ENCODE results near the gene NTM.

NTM gene

DNA sequence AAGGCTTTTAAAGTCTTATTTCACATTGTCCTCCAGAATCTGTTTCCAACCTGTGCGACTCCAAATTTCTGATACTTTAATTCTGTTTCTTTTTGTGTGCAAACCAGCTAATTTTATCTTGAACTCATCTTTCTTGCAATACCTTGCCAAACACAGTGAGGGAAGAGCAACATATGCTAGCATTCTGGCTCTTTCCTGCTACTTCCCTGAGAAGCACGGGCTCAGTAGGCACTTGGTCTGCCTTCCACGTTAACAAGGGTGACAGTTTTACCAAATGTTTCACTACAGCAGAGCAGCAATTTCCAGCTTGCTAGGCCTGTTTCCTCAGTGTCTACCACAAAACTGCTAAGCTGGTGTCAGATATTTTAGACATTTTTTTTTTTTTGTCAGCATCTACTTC is 405.8 kb downstream of the NTM start:
- Histone ChIP-seq H3K9ac (ENCODE audit: low read depth, low read length, poor library complexity, severe bottlenecking) (no peak overlapping the region), H2AFZ (ENCODE audit: low read length) (no peak overlapping the region), H3K4me1 (ENCODE audit: insufficient read depth, low read length, poor library complexity, severe bottlenecking) (no peaks in the 10 kb centered on the region), H3K36me3 (ENCODE audit: insufficient read depth, low read length) (no peaks in the 10 kb centered on the region), H3K9me3 (ENCODE audit: insufficient read depth, low read depth, low read length) (no peaks in the 10 kb centered on the region), H3K9me2 (replicated peaks; ENCODE audit: low read depth, low read length) (no peaks in the 10 kb centered on the region), H3K4me3 (ENCODE audit: low read length, poor library complexity, severe bottlenecking) (no peak overlapping the region), H3K4me2 (ENCODE audit: low read depth, low read length, poor library complexity, severe bottlenecking) (no peak overlapping the region), H3K27me3 (ENCODE audit: insufficient read depth, low read length, poor library complexity, severe bottlenecking) (no peaks in the 10 kb centered on the region), H4K20me1 (ENCODE audit: insufficient read depth, low read length, poor library complexity, severe bottlenecking) (no peaks in the 10 kb centered on the region), H3K79me2 (ENCODE audit: insufficient read depth, low read length) (no peaks in the 10 kb centered on the region), H3F3A (ENCODE audit: low read depth) (no peaks in the 10 kb centered on the region)
- TF ChIP-seq, protein P1, sequence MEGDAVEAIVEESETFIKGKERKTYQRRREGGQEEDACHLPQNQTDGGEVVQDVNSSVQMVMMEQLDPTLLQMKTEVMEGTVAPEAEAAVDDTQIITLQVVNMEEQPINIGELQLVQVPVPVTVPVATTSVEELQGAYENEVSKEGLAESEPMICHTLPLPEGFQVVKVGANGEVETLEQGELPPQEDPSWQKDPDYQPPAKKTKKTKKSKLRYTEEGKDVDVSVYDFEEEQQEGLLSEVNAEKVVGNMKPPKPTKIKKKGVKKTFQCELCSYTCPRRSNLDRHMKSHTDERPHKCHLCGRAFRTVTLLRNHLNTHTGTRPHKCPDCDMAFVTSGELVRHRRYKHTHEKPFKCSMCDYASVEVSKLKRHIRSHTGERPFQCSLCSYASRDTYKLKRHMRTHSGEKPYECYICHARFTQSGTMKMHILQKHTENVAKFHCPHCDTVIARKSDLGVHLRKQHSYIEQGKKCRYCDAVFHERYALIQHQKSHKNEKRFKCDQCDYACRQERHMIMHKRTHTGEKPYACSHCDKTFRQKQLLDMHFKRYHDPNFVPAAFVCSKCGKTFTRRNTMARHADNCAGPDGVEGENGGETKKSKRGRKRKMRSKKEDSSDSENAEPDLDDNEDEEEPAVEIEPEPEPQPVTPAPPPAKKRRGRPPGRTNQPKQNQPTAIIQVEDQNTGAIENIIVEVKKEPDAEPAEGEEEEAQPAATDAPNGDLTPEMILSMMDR (conservative IDR thresholded peaks at IDR 0.05; ENCODE audit: low read length): no peak
- no peak for TF ChIP-seq EZH2phosphoT487 (IDR thresholded peaks at IDR 0.05; ENCODE audit: borderline replicate concordance)

DNA sequence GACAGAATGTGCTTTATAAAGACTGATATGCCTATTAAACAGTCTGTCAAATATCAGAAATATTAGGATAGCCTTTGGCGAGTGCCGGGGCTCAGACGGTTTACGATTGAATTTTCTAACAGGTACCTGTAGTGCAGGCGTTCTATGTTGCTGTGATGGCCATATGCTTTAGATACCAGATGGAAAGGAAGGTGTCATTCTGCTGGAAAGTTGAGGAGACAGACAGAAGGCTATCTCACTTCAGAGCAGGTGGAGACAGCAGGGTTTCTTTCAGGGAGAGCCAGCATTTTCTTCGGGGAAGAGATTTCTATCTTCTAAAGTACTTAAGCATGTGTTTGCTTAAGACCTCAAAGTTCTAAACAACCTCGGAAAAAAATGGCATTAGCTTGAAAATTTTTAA is 415.4 kb downstream of the NTM start:
- Histone ChIP-seq H3K4me3 (ENCODE audit: low read length, poor library complexity, severe bottlenecking) (no peak overlapping the region), H3K9me2 (replicated peaks; ENCODE audit: low read depth, low read length) (no peaks in the 10 kb centered on the region), H3K36me3 (ENCODE audit: insufficient read depth, low read length) (no peaks in the 10 kb centered on the region), H3F3A (ENCODE audit: low read depth) (no peaks in the 10 kb centered on the region), H3K4me1 (ENCODE audit: insufficient read depth, low read length, poor library complexity, severe bottlenecking) (no peaks in the 10 kb centered on the region), H3K79me2 (ENCODE audit: insufficient read depth, low read length) (no peaks in the 10 kb centered on the region), H3K27me3 (ENCODE audit: insufficient read depth, low read length, poor library complexity, severe bottlenecking) (no peaks in the 10 kb centered on the region), H4K20me1 (ENCODE audit: insufficient read depth, low read length, poor library complexity, severe bottlenecking) (no peaks in the 10 kb centered on the region), H3K4me2 (ENCODE audit: low read depth, low read length, poor library complexity, severe bottlenecking) (no peak overlapping the region), H3K9me3 (ENCODE audit: insufficient read depth, low read depth, low read length) (no peaks in the 10 kb centered on the region), H3K9ac (ENCODE audit: low read depth, low read length, poor library complexity, severe bottlenecking) (no peak overlapping the region), H2AFZ (ENCODE audit: low read length) (no peak overlapping the region)
- TF ChIP-seq, protein P1 (conservative IDR thresholded peaks at IDR 0.05; ENCODE audit: low read length): no peak
- TF ChIP-seq EZH2phosphoT487 (IDR thresholded peaks at IDR 0.05; ENCODE audit: borderline replicate concordance): no peak

DNA sequence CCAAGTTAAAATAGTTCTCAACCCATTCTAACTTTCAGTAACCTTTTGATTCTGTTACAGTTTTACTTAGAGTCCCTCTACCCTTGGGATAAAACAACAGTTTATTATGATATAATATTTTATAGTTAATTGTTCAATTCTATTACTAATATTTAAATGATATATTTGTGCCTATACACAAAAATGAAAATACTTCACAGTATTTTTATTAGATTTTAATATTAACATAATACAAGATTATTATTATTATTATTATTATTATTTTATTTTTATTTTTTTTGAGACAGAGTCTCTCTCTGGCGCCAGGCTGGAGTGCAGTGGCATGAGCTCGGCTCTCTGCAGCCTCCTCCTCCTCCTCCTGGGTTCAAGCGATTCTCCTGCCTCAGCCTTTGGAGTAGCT is 416.7 kb downstream of the NTM start:
- Histone ChIP-seq H3K9me2 (replicated peaks; ENCODE audit: low read depth, low read length) (no peaks in the 10 kb centered on the region), H3K9ac (ENCODE audit: low read depth, low read length, poor library complexity, severe bottlenecking) (no peak overlapping the region), H3K4me2 (ENCODE audit: low read depth, low read length, poor library complexity, severe bottlenecking) (no peak overlapping the region), H3K4me3 (ENCODE audit: low read length, poor library complexity, severe bottlenecking) (no peak overlapping the region), H4K20me1 (ENCODE audit: insufficient read depth, low read length, poor library complexity, severe bottlenecking) (no peaks in the 10 kb centered on the region), H3K4me1 (ENCODE audit: insufficient read depth, low read length, poor library complexity, severe bottlenecking) (no peaks in the 10 kb centered on the region), H2AFZ (ENCODE audit: low read length) (no peak overlapping the region), H3K79me2 (ENCODE audit: insufficient read depth, low read length) (no peaks in the 10 kb centered on the region), H3K27me3 (ENCODE audit: insufficient read depth, low read length, poor library complexity, severe bottlenecking) (no peaks in the 10 kb centered on the region), H3K36me3 (ENCODE audit: insufficient read depth, low read length) (no peaks in the 10 kb centered on the region), H3F3A (ENCODE audit: low read depth) (no peaks in the 10 kb centered on the region), H3K9me3 (ENCODE audit: insufficient read depth, low read depth, low read length) (no peaks in the 10 kb centered on the region)
- TF ChIP-seq EZH2phosphoT487 (IDR thresholded peaks at IDR 0.05; ENCODE audit: borderline replicate concordance): no peak
- TF ChIP-seq, protein P1 (conservative IDR thresholded peaks at IDR 0.05; ENCODE audit: low read length): no peak

Data from Loucy (cell line).